OCI-LY1 (cell line): ENCODE data around the gene ADAD2.

Experiments
- CTCF ChIP-seq: fragments of 200-600 bp; sonication (generic), shearing (Covaris generic); IDR thresholded peaks from 2 replicates; pipeline ENCODE4 v1.5.1; 2017; ENCODE audit warnings: mild to moderate bottlenecking, antibody characterized with exemption, low read length, moderate library complexity, mixed read lengths
- EZH2 ChIP-seq: fragments of 200-600 bp; sonication (generic), shearing (Covaris generic); IDR thresholded peaks from 2 replicates; pipeline ENCODE4 v1.8.0; 2017; ENCODE audit warnings: borderline replicate concordance, mixed run types, mild to moderate bottlenecking, antibody characterized with exemption, low read length, moderate library complexity, mixed read lengths

GRCh38 chr16:84226026-84226425, 35.1 kb downstream of the ADAD2 start:
- TF ChIP-seq CTCF, result no peak
- no peak for TF ChIP-seq EZH2
